Measurements from ENCODE around the gene POLR1A. TPM values are rescaled to one million over a fixed set of nuclear protein-coding genes. Genes with fewer than 3 reads are reported as not detected.

The POLR1A gene
- total RNA-seq, 2 experiments from 2014 or later, result 41.8 to 42.1 TPM

DNA sequence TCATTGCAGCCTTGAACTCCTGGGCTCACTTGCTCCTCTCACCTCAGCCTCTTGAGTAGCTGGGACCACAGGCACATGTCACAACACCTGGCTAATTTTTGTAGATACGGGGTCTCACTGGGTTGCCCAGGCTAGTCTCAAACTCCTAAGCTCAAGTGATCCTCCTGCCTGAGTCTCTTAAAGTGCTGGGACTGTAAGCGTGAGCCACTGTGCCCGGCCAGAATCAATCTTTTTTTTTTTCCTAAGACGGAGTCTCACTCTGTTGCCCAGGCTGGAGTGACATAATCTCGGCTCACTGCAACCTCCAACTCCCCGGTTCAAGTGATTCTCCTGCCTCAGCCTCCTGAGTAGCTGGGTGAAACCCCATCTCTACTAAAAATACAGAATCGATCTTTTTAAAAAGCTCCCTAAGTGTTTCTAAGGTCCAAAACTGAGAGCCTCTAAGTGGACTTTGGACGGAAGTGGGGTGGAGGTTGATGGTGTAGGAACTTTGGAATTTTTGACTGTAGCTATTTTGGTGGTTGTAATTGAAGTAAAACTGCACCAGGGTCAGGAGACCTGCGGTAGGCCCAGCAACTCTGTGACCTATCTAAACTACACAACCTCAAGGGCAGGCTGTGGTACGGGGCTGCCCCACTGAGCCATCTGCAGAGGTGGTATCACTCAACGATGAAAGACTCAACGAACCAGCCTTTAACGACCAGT lies 82.9 kb downstream of the POLR1A start:
- peaks cover 6% of the 10 kb centered on the region for H3K4me1 Mint-ChIP-seq (ENCODE audit: low read depth)
- no peaks in the 10 kb centered on the region for H3K9me3 Mint-ChIP-seq
- ChIA-PET CTCF (interaction anchor here (1.1 to 1.4 kb wide), 2 partner anchors 58 to 346 kb away, joined by 3 read pairs; no protein-coding TSS in a partner anchor), POLR2A (interaction anchor here (0.8 kb wide), 1 partner anchor 18 kb away, joined by 3 read pairs; no protein-coding TSS in a partner anchor)
- peak; percentile 70 for ATAC-seq
- H3K36me3 Mint-ChIP-seq (ENCODE audit: low read depth), result peaks cover 27% of the 10 kb centered on the region
- DNase-seq, result peak; percentile 41
- H3K27me3 Mint-ChIP-seq, result no peaks in the 10 kb centered on the region
- TF ChIP-seq, protein P1, sequence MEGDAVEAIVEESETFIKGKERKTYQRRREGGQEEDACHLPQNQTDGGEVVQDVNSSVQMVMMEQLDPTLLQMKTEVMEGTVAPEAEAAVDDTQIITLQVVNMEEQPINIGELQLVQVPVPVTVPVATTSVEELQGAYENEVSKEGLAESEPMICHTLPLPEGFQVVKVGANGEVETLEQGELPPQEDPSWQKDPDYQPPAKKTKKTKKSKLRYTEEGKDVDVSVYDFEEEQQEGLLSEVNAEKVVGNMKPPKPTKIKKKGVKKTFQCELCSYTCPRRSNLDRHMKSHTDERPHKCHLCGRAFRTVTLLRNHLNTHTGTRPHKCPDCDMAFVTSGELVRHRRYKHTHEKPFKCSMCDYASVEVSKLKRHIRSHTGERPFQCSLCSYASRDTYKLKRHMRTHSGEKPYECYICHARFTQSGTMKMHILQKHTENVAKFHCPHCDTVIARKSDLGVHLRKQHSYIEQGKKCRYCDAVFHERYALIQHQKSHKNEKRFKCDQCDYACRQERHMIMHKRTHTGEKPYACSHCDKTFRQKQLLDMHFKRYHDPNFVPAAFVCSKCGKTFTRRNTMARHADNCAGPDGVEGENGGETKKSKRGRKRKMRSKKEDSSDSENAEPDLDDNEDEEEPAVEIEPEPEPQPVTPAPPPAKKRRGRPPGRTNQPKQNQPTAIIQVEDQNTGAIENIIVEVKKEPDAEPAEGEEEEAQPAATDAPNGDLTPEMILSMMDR (IDR thresholded peaks at IDR 0.05), result no peak
- intact Hi-C loops (cut with micrococcal nuclease), result no loop called here
- no peak overlapping the region for H3K4me3 Mint-ChIP-seq
- H3K27ac Mint-ChIP-seq, result peak overlapping the region; percentile 23

DNA sequence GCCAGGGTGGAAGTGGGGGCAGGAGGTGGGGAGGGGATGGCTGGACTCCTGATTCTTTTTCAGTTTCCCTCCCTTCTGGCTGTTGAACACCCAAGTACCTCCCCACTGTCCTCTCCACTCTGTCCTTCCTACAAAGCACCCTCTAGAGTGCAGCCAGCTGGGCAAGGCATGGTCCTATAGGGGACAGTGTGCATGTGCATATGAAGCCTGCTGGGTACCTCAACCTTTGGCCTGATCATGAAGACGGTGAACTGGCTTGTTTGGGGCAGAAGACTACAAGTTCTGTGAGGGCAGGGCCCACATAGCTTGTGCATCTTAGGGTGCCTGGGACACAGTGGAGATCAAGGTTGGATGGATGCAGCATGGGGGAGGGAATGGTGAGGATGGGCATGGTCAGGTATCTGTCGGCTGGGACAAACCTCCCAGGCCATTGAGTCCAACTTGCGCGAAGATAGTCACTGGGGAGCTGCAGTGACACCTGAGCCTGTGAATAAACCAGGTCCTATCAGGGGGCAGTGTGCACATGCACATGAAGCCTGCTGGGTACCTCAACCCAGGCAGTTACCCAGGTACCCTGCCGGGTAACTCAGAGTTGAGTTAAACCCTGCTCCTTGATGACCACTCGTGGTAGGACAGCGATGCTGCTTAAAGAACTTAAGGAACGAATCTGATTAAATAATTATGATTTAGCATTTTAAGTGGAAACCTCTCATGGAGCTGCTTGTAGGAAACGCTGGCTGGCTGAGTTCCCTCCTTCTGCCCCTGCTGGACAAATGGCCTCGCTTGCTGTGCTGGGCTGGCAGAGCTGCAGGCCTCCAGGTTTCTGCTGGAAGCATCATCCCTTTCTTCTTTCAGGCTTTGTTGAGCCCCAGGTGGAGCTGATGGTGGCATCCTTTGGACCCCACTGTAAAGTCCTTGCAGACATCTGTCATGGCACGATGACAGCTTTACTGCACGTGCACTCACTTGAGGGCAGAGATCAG lies 84.0 kb downstream of the POLR1A start:
- peaks cover 18% of the 10 kb centered on the region for H3K36me3 Mint-ChIP-seq (ENCODE audit: low read depth)
- no peak overlapping the region for H3K27ac Mint-ChIP-seq
- ChIA-PET CTCF (interaction anchor here (1.4 kb wide), 1 partner anchor 59 kb away, joined by 3 read pairs; no protein-coding TSS in a partner anchor), POLR2A (interaction anchor here (0.6 to 1.2 kb wide), 4 partner anchors 19 to 154 kb away, joined by 3 to 4 read pairs (median 3); no protein-coding TSS in a partner anchor)
- TF ChIP-seq, protein P1 (IDR thresholded peaks at IDR 0.05), result no peak
- peaks cover 13% of the 10 kb centered on the region for H3K4me1 Mint-ChIP-seq (ENCODE audit: low read depth)
- no peak overlapping the region for H3K4me3 Mint-ChIP-seq
- intact Hi-C loops (cut with micrococcal nuclease), result no loop called here
- DNase-seq (no peak), ATAC-seq (no peak)
- no peaks in the 10 kb centered on the region for H3K9me3 Mint-ChIP-seq
- no peaks in the 10 kb centered on the region for H3K27me3 Mint-ChIP-seq

DNA sequence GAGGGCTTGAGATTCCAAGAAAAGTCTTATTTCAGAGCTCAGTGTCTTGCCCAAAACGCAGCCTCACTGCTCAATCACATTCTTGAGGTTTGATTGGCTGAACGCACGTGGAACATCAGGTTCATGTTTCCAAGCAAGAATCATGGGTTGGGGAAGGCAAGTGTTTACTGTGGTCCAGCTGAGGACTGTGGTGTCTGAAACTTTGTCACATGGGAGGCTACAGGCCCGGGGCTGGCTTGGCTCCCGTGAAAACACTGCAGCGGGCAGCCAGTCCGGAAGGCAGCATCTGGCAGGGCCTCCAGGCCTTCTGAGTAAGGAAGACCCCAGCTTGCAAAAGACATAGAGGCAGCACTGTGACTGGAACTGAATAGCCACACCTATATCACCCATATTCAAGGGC lies 84.7 kb downstream of the POLR1A start:
- Mint-ChIP-seq H3K4me1 (ENCODE audit: low read depth) (peaks cover 15% of the 10 kb centered on the region), H3K36me3 (ENCODE audit: low read depth) (peaks cover 12% of the 10 kb centered on the region), H3K9me3 (no peaks in the 10 kb centered on the region), H3K27ac (no peak overlapping the region), H3K27me3 (no peaks in the 10 kb centered on the region), H3K4me3 (no peak overlapping the region)
- CTCF ChIA-PET, result interaction anchor here (0.6 kb wide), 1 partner anchor 194 kb away, joined by 3 read pairs; no protein-coding TSS in a partner anchor
- intact Hi-C loops (cut with micrococcal nuclease), result no loop called here
- ATAC-seq (no peak), DNase-seq (no peak)
- POLR2A ChIA-PET, result interaction anchor here (0.6 to 1.2 kb wide), 3 partner anchors 60 to 154 kb away, joined by 3 to 4 read pairs (median 3); no protein-coding TSS in a partner anchor
- TF ChIP-seq, protein P1 (IDR thresholded peaks at IDR 0.05), result no peak

GRCh38 chr2:86019121-86019520 lies 86.6 kb downstream of the POLR1A start:
- no peaks in the 10 kb centered on the region for H3K27me3 Mint-ChIP-seq
- intact Hi-C loops (cut with micrococcal nuclease), result no loop called here
- no peak overlapping the region for H3K27ac Mint-ChIP-seq
- peaks cover 15% of the 10 kb centered on the region for H3K4me1 Mint-ChIP-seq (ENCODE audit: low read depth)
- DNase-seq (no peak), ATAC-seq (no peak)
- TF ChIP-seq, protein P1 (IDR thresholded peaks at IDR 0.05), result no peak
- H3K36me3 Mint-ChIP-seq (ENCODE audit: low read depth), result peaks cover 1% of the 10 kb centered on the region
- ChIA-PET POLR2A (no interaction called here), CTCF (no interaction called here)
- H3K9me3 Mint-ChIP-seq, result peaks cover 6% of the 10 kb centered on the region
- H3K4me3 Mint-ChIP-seq, result no peak overlapping the region
